Kidney (tissue), 14 donors: ENCODE data around the gene GLI1. TPM values are rescaled to one million over a fixed set of nuclear protein-coding genes. Genes with fewer than 3 reads are reported as not detected.

Experiments used
- DNase-seq, 5 donors: peaks; one replicate each; pipeline ENCODE4 v3.0.0-alpha.2; 2013 to 2020
- FAIRE-seq: peaks from 2 replicates; lab custom pipeline; 2012; peaks lifted over from hg19 to GRCh38; lab: Jason Lieb, UNC
- H3K27ac ChIP-seq, 2 donors: one replicate each; pipeline ENCODE4 v1.7.0; 2013; ENCODE audit warnings: low read depth in 2 of 2, low read length in 2 of 2, inconsistent platforms in 1 of 2
- H3K27me3 ChIP-seq: one replicate; pipeline ENCODE4 v1.7.1; 2013; ENCODE audit warnings: low read length, inconsistent platforms; ENCODE audit not compliant: control insufficient read depth, insufficient read depth
- H3K36me3 ChIP-seq, 3 donors: one replicate each; pipeline versions ENCODE4 v1.7.0 to v1.7.1; 2013; ENCODE audit warnings: low read length in 3 of 3, control low read depth in 1 of 3, inconsistent platforms in 1 of 3; ENCODE audit not compliant: insufficient read depth in 3 of 3, control insufficient read depth in 2 of 3
- H3K4me1 ChIP-seq, 3 donors: one replicate each; pipeline versions ENCODE4 v1.7.0 to v1.7.1; 2013; ENCODE audit warnings: low read length in 3 of 3, inconsistent platforms in 1 of 3, low read depth in 1 of 3; ENCODE audit not compliant: control insufficient read depth in 2 of 3, insufficient read depth in 2 of 3
- H3K4me3 ChIP-seq, 3 donors: one replicate each; pipeline versions ENCODE4 v1.7.0 to v1.8.1; 2013; ENCODE audit warnings: low read length in 3 of 3, control low read depth in 1 of 3, inconsistent platforms in 1 of 3
- H3K9ac ChIP-seq, 3 donors: one replicate each; pipeline versions ENCODE4 v1.7.0 to v1.7.1; 2013; ENCODE audit warnings: low read length in 3 of 3, control low read depth in 1 of 3, inconsistent platforms in 1 of 3
- H3K9me3 ChIP-seq, 3 donors: one replicate each; pipeline versions ENCODE4 v1.7.0 to v1.7.1; 2013; ENCODE audit warnings: low read length in 3 of 3, control low read depth in 1 of 3, inconsistent platforms in 1 of 3; ENCODE audit not compliant: control insufficient read depth in 2 of 3, insufficient read depth in 1 of 3
- intact Hi-C: fragments of 100-400 bp; cut with DNase I; formaldehyde crosslinking; loops from one replicate; pipeline ENCODE4 v1.11.1; 2022
- polyA plus RNA-seq: library from polyadenylated mRNA; stranded (reverse); fragments of 350-450 nt; fragmentation: Illumina TruSeq; extraction: RNeasy Lipid Tissue Mini Kit (QIAGEN cat#74804); gene quantifications from one replicate; pipeline ENCODE4 v1.2.3, GENCODE V29; 2014; ENCODE audit warnings: low read depth, low replicate concordance; ENCODE audit not compliant: insufficient read depth
- total RNA-seq: library from RNA; stranded (reverse); fragmentation: NEBNext Ultra II Directional; extraction: Animal tissue kit (Norgen Biotek cat#: 25700); gene quantifications from one replicate; pipeline ENCODE4 v1.2.1, GENCODE V29; 2021
- TF ChIP-seq, protein P1 (sequence below): IDR thresholded peaks from 3 replicates; pipeline ENCODE4 v1.5.1; 2012; ENCODE audit warnings: mild to moderate bottlenecking, moderate library complexity, borderline replicate concordance; ENCODE audit not compliant: insufficient read depth; ENCODE audit errors: extremely low read depth
- donor health status: control.
- donor health status: control.
- donor health status: control.
- donor health status: control.
- donor health status: control.
- donor health status: DM: yes; HTN: yes; CAD: no.
- donor health status: Normal renal cell carcinoma (clear cell type).

Gene GLI1
- total and polyA plus RNA-seq, 2 donors from 2014 or later: 1.4 to 2.8 TPM

DNA sequence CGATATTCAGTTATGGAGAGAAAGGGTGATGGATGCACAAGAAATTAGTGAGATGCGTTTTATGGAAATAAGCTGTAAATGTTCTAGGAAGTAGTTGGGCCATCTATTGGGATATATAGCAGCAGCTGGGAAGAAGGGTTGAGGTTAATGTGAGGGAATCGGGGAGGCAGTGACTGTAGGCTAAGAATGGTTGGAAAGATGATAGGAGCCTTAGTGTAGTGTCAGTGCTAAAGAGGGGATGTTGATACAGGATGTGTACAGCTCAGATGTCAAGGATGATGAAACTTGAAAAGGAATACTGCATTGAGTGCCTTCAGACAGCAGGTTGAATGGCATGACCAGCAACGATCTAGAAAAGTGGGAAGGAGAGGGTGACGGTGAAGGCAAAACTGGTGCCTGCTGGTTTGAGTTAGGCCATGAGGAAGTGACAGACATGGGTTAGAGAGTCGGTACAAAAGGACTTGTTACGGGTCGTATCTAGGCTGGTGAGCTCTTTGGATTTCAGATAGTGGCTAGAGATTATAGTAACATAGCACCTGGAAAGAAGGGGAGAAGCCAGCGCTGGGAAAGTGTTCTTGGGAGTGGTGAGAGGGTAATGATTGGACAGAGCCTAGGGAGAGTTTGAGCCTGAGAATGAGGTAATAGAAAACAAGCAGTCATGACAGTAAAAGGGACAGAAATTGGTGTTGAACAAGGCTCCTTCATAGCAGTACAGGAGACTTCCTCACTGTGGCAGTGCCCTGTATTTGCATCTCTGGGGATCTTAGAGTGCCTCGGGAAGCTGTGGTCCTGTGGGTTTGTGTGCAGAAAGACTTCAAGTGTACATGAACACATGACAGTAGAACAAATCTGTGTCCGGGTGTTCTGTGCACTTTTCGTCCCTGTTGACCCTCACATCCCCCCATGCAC, 37.9 kb downstream of the GLI1 start:
- no peak for FAIRE-seq
- no peaks in the 10 kb centered on the region for H3K27me3 ChIP-seq
- DNase-seq: no peak
- intact Hi-C loops: no loop called here
- TF ChIP-seq, protein P1, sequence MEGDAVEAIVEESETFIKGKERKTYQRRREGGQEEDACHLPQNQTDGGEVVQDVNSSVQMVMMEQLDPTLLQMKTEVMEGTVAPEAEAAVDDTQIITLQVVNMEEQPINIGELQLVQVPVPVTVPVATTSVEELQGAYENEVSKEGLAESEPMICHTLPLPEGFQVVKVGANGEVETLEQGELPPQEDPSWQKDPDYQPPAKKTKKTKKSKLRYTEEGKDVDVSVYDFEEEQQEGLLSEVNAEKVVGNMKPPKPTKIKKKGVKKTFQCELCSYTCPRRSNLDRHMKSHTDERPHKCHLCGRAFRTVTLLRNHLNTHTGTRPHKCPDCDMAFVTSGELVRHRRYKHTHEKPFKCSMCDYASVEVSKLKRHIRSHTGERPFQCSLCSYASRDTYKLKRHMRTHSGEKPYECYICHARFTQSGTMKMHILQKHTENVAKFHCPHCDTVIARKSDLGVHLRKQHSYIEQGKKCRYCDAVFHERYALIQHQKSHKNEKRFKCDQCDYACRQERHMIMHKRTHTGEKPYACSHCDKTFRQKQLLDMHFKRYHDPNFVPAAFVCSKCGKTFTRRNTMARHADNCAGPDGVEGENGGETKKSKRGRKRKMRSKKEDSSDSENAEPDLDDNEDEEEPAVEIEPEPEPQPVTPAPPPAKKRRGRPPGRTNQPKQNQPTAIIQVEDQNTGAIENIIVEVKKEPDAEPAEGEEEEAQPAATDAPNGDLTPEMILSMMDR: no peak
- no peak overlapping the region for H3K27ac ChIP-seq
- H3K36me3 ChIP-seq: peaks cover 4 to 39% (median 26%) of the 10 kb centered on the region in 3 donors
- H3K4me1 ChIP-seq: no peaks in the 10 kb centered on the region
- no peaks in the 10 kb centered on the region for H3K9me3 ChIP-seq
- H3K4me3 ChIP-seq: no peak overlapping the region
- no peak overlapping the region for H3K9ac ChIP-seq

DNA sequence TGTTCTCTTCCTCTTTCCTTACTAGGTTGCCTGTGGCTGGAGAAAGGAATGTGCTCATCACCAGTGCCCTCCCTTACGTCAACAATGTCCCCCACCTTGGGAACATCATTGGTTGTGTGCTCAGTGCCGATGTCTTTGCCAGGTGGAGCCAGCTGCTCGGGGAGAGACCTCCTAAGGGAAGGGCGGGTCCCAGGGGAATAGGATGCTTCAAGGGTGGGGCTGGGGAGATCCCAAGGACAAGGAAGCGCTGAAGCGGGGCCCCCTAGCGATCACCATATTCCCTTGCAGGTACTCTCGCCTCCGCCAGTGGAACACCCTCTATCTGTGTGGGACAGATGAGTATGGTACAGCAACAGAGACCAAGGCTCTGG, 38.5 kb downstream of the GLI1 start:
- H3K9me3 ChIP-seq: no peaks in the 10 kb centered on the region
- peaks cover 4 to 36% (median 26%) of the 10 kb centered on the region in 3 donors for H3K36me3 ChIP-seq
- intact Hi-C loops: no loop called here
- FAIRE-seq: no peak
- no peaks in the 10 kb centered on the region for H3K27me3 ChIP-seq
- TF ChIP-seq, protein P1: no peak
- no peak overlapping the region for H3K9ac ChIP-seq
- peak in 1 of 5 donors; percentile 69 for DNase-seq
- H3K4me1 ChIP-seq: no peaks in the 10 kb centered on the region
- no peak overlapping the region for H3K27ac ChIP-seq
- no peak overlapping the region for H3K4me3 ChIP-seq

DNA sequence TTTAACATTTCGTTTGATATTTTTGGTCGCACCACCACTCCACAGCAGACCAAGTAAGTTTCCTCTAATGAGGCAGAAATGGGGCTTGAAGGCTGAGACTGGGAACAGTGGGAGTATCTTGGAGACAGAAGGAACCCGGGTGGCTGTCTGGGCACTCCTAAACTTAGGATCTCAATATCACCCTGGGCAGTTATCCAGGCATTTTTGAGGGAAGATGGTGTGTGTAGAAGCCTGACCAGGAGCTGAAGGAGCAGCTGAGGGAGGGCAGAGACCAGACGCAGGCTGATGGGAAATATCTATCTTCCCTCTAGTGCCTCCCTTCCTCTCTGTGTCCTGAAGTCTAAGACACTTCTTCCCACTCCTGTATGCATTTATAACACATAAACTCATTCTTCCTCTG, 39.0 kb downstream of the GLI1 start:
- H3K9ac ChIP-seq: no peak overlapping the region
- intact Hi-C loops: no loop called here
- DNase-seq (no peak), FAIRE-seq (no peak)
- H3K36me3 ChIP-seq: peaks cover 4 to 36% (median 26%) of the 10 kb centered on the region in 3 donors
- no peaks in the 10 kb centered on the region for H3K9me3 ChIP-seq
- no peaks in the 10 kb centered on the region for H3K27me3 ChIP-seq
- TF ChIP-seq, protein P1: no peak
- H3K4me1 ChIP-seq: no peaks in the 10 kb centered on the region
- no peak overlapping the region for H3K27ac ChIP-seq
- H3K4me3 ChIP-seq: no peak overlapping the region
